K562 (cell line): ENCODE data around the gene MDC1. TPM values are rescaled to one million over a fixed set of nuclear protein-coding genes. Genes with fewer than 3 reads are reported as not detected.

ENCODE experiments used
- CAMTA2 ChIP-seq: fragments of 250-450 bp; sonication (Bioruptor Pico); conservative IDR thresholded peaks from 2 replicates; pipeline ENCODE4 v1.5.1; 2022
- CBX5 ChIP-seq: IDR thresholded peaks from 2 replicates; pipeline ENCODE4 v1.6.1; 2014; ENCODE audit warnings: low read depth, borderline replicate concordance
- CHAMP1 ChIP-seq: fragments of 450-650 bp; IDR thresholded peaks from 2 replicates; pipeline ENCODE4 v1.6.1; 2016; ENCODE audit warnings: mild to moderate bottlenecking
- E2F3 ChIP-seq: fragments of 250-450 bp; sonication (Bioruptor Pico); IDR thresholded peaks from 2 replicates; pipeline ENCODE4 v1.4.0; 2020; ENCODE audit warnings: mild to moderate bottlenecking
- MCM5 ChIP-seq: fragments of 450-650 bp; IDR thresholded peaks from 2 replicates; pipeline ENCODE4 v1.6.1; 2016; ENCODE audit warnings: low read depth
- MTF1 ChIP-seq: fragments of 250-450 bp; sonication (Bioruptor Pico); IDR thresholded peaks from 2 replicates; pipeline ENCODE4 v1.9.0; 2021; ENCODE audit warnings: moderate library complexity, mild to moderate bottlenecking, inconsistent platforms, borderline replicate concordance
- NKRF ChIP-seq: fragments of 450-650 bp; IDR thresholded peaks from 2 replicates; pipeline ENCODE4 v1.6.1; 2016; ENCODE audit warnings: borderline replicate concordance
- REST ChIP-seq, 2 experiments: fragments of 450-650 bp; formaldehyde crosslinking in 1 of 2; IDR thresholded peaks; 2 replicates each; pipeline versions ENCODE4 v1.4.0 to v1.6.1; 2014 to 2020; ENCODE audit warnings: mild to moderate bottlenecking in 2 of 2, borderline replicate concordance in 1 of 2, low read depth in 1 of 2
- TRIM25 ChIP-seq: fragments of 450-650 bp; IDR thresholded peaks from 2 replicates; pipeline ENCODE4 v1.7.0; 2016; ENCODE audit warnings: borderline replicate concordance
- ZBTB7A ChIP-seq: IDR thresholded peaks from 2 replicates; pipeline ENCODE4 v1.6.1; 2011; ENCODE audit warnings: low read depth, mild to moderate bottlenecking, low read length, moderate library complexity, borderline replicate concordance; ENCODE audit not compliant: control insufficient read depth
- ZNF212 ChIP-seq: fragments of 450-650 bp; formaldehyde crosslinking; IDR thresholded peaks from 2 replicates; pipeline ENCODE4 v1.4.0; 2020; ENCODE audit warnings: mild to moderate bottlenecking
- ZNF785 ChIP-seq: fragments of 250-450 bp; sonication (Bioruptor Pico); IDR thresholded peaks from 2 replicates; pipeline ENCODE4 v1.4.0; 2020; ENCODE audit warnings: mild to moderate bottlenecking
- polyA plus RNA-seq, 8 experiments: library from polyadenylated mRNA; depleted of rRNA in 4 of 8; stranded (reverse) in 5 of 8; unstranded in 3 of 8; fragments of >200 nt; fragmentation: Nextera tagmentation in 2 of 8; fragmentation: Illumina TruSeq in 1 of 8; extraction: Ambion mirVana in 2 of 8; extraction: Trizol in 1 of 8; gene quantifications; 2 replicates each; pipeline versions ENCODE4 v1.2.1 to v1.2.3, GENCODE V29; 2011 to 2014; ENCODE audit warnings: inconsistent platforms in 1 of 8, missing spikeins in 1 of 8
- total RNA-seq, 7 experiments: library from RNA; depleted of rRNA in 6 of 7; stranded (reverse); fragments of >200 nt in 6 of 7; fragmentation: Illumina TruSeq in 2 of 7; extraction: Trizol in 2 of 7; gene quantifications; 2 replicates each; pipeline versions ENCODE4 v1.2.1 to v1.2.3, GENCODE V29; 2011 to 2021; ENCODE audit warnings: low replicate concordance in 1 of 7

The MDC1 gene
- total and polyA plus RNA-seq, 9 of the 15 experiments (the other 6 are each of a cell fraction or from before 2014, with no cell fraction given), result 8.2 to 114 (median 20.0) TPM

GRCh38 chr6:30720738-30721197, 3.7 kb upstream of the MDC1 start (continued):
- no peak for TF ChIP-seq NKRF
- no peak for TF ChIP-seq E2F3 (CRISPR knock-in tag)
- no peak for TF ChIP-seq ZNF212 (CRISPR knock-in tag)
- no peak for TF ChIP-seq CAMTA2 (CRISPR knock-in tag)
- TF ChIP-seq MTF1 (CRISPR knock-in tag), result no peak
- TF ChIP-seq CBX5, result no peak
- TF ChIP-seq MCM5, result no peak
- peak; percentile 89 for TF ChIP-seq ZBTB7A
- no peak for TF ChIP-seq TRIM25
- no peak for TF ChIP-seq ZNF785 (CRISPR knock-in tag)
- TF ChIP-seq REST (IDR thresholded peaks at IDR 0.05; ENCODE audit: borderline replicate concordance), result no peak
- TF ChIP-seq REST (CRISPR knock-in tag; IDR thresholded peaks at IDR 0.05; ENCODE audit: low read depth), result no peak
- no peak for TF ChIP-seq CHAMP1
